Vagina (tissue), 2 donors: ENCODE results near the gene RHOT2.

Source experiments
- CTCF ChIP-seq, 3 experiments: fragments of 450-650 bp in 2 of 3; fragments of 200-600 bp in 1 of 3; sonication (generic) in 1 of 3; IDR thresholded peaks; one replicate each; pipeline ENCODE4 v1.5.1; 2017 to 2019; ENCODE audit warnings: antibody characterized with exemption in 3 of 3, mild to moderate bottlenecking in 2 of 3, moderate library complexity in 2 of 3
- POLR2AphosphoS5 ChIP-seq, 2 donors: sonication (generic); formaldehyde crosslinking; IDR thresholded peaks; one replicate each; pipeline ENCODE4 v1.9.0; 2017; ENCODE audit warnings: antibody characterized with exemption in 2 of 2, mild to moderate bottlenecking in 2 of 2, low read depth in 1 of 2; ENCODE audit not compliant: insufficient read depth in 1 of 2

- TF ChIP-seq POLR2AphosphoS5 (IDR thresholded peaks at IDR 0.05; ENCODE audit: insufficient read depth in 1 of 2, low read depth in 1 of 2) = no peak
- no peak for TF ChIP-seq CTCF (IDR thresholded peaks at IDR 0.05)
Measured at GRCh38 chr16:675884-676564, 8.1 kb downstream of the RHOT2 start.
